ENCODE results near the gene NOX5. TPM values are rescaled to one million over a fixed set of nuclear protein-coding genes. Genes with fewer than 3 reads are reported as not detected.

Gene NOX5
- total and polyA plus RNA-seq, 2 of the 4 experiments (the other 2 are of a cell fraction) = 0.07 TPM; not detected in 1

- Histone ChIP-seq H2AK9ac (replicated peaks; ENCODE audit: low read depth, low read length, poor library complexity) (no peak overlapping the region), H2AK5ac (ENCODE audit: low read depth, low read length) (no peak overlapping the region), H2BK15ac (ENCODE audit: low read depth, low read length) (no peak overlapping the region), H3K9ac (ENCODE audit: low read depth, low read length) (no peak overlapping the region), H3K9me3 (ENCODE audit: control insufficient read depth, insufficient read depth, low read length) (peaks cover 8% of the 10 kb centered on the region), H3K4me1 (ENCODE audit: control insufficient read depth, insufficient read depth, low read length) (peaks cover 3% of the 10 kb centered on the region), H3K36me3 (ENCODE audit: control insufficient read depth, insufficient read depth, low read length) (no peaks in the 10 kb centered on the region), H2BK120ac (ENCODE audit: low read depth, low read length) (no peak overlapping the region), H3K56ac (ENCODE audit: extremely low read depth, insufficient read depth, low read length) (no peak overlapping the region), H3K4me3 (ENCODE audit: insufficient read depth, low read depth, low read length) (no peak overlapping the region), H2AFZ (replicated peaks; ENCODE audit: low read length, poor library complexity) (no peak overlapping the region), H3K23ac (ENCODE audit: low read depth, low read length) (no peak overlapping the region), H2BK20ac (ENCODE audit: low read depth, low read length) (no peak overlapping the region), H3K14ac (replicated peaks; ENCODE audit: low read depth, low read length) (no peak overlapping the region), H3K18ac (ENCODE audit: low read depth, low read length) (no peak overlapping the region), H3K4me2 (ENCODE audit: low read depth, low read length) (no peak overlapping the region), H4K91ac (ENCODE audit: insufficient read depth, low read depth, low read length) (no peak overlapping the region), H3K27me3 (ENCODE audit: control insufficient read depth, insufficient read depth, low read length) (no peaks in the 10 kb centered on the region; the same call in none of the 2 replicates), H3K4ac (ENCODE audit: low read depth, low read length) (no peak overlapping the region), H4K5ac (ENCODE audit: low read depth, low read length) (no peak overlapping the region), H4K8ac (ENCODE audit: low read depth in 2 of 2, low read length in 2 of 2) (no peak overlapping the region), H3K79me1 (ENCODE audit: low read depth in 1 of 2, low read length in 2 of 2) (no peaks in the 10 kb centered on the region), H2BK5ac (ENCODE audit: low read depth, low read length, poor library complexity, severe bottlenecking) (no peak overlapping the region), H3K27ac (ENCODE audit: insufficient read depth, low read length) (no peak overlapping the region), H3K9me1 (ENCODE audit: insufficient read depth, low read length) (no peaks in the 10 kb centered on the region; the same call in 1 of the 2 replicates), H4K20me1 (ENCODE audit: insufficient read depth, low read length) (no peaks in the 10 kb centered on the region)
- CTCF ChIA-PET = interaction anchor here (0.6 kb wide), 2 partner anchors 78 to 1290 kb away, joined by 3 read pairs; no protein-coding TSS in a partner anchor
- in situ Hi-C loops (cut with MboI; ENCODE audit: low sequenced_read_pairs) = no loop called here
- no TSS peak for BruUV-seq (replicated peaks)
- POLR2A ChIA-PET (ENCODE audit: unreplicated experiment) = no interaction called here
- no peak for ATAC-seq (ENCODE audit: low read depth)
- intact Hi-C loops (cut with micrococcal nuclease) = no loop called here
- dilution Hi-C loops (cut with HindIII; ENCODE audit: low sequenced_read_pairs, unreplicated experiment) = no loop called here
- TF ChIP-seq RFX5 (IDR thresholded peaks at IDR 0.05; ENCODE audit: low read depth, low read length) = no peak
- TF ChIP-seq ELK1 (IDR thresholded peaks at IDR 0.05; ENCODE audit: borderline replicate concordance, low read depth, low read length) = no peak
- TF ChIP-seq MAFK (IDR thresholded peaks at IDR 0.05; ENCODE audit: low read depth, low read length) = no peak
- TF ChIP-seq USF2 (IDR thresholded peaks at IDR 0.05; ENCODE audit: low read depth, low read length) = no peak
- no peak for TF ChIP-seq NFE2L2 (IDR thresholded peaks at IDR 0.05; ENCODE audit: low read depth, low read length)
- DNase-seq = no peak
These were observed 6.4 kb upstream of the NOX5 start for GRCh38 chr15:69008056-69008455.
